Fibroblast of skin of left quadriceps (primary cell): ENCODE measurements around the gene PRSS57.
"Not testable (repeated sequence)": the region's sequence is repeated elsewhere in the genome, so short reads cannot be mapped to it uniquely, and the experiment has no call there.

Experiments
- DNase-seq, 2 experiments: peaks; one replicate each; pipeline ENCODE4 v3.0.0-alpha.2; 2013; ENCODE audit warnings: low read depth in 2 of 2

Gene PRSS57

DNA sequence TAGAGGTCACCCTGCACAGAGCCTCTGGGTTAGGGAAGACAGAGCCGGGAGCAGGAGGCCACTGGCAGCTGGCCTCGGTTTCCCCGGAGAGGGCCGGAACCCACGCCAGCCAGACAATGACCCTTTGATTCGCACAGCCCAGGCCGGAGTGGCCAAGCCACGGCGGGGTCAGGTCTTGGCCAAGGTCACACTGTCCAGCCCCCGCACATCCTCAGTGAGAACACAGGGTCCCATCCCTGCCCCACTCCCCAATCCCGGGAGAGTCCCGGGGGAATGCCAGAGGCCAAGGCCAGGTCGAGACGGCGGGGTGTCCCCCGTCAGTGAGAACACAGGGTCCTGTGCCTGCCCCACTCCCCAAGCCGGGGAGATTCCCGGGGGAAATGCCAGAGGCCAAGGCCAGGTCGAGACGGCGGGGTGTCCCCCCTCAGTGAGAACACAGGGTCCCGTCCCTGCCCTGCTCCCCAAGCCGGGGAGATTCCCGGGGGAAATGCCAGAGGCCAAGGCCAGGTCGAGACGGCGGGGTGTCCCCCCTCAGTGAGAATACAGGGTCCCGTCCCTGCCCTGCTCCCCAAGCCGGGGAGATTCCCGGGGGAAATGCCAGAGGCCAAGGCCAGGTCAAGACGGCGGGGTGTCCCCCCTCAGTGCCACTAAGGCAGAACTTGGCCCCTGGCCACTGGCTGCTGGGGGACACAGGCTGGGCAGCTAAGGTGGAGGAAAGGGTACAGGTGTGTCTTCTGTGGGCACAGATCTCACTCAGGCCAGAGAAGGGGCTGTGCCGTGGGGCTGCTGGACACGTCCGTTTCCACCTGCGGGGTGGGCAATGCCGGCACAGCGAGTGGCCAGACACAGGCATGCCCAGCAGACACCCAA lies 20.7 kb downstream of the PRSS57 start:
- DNase-seq, result no peak

DNA sequence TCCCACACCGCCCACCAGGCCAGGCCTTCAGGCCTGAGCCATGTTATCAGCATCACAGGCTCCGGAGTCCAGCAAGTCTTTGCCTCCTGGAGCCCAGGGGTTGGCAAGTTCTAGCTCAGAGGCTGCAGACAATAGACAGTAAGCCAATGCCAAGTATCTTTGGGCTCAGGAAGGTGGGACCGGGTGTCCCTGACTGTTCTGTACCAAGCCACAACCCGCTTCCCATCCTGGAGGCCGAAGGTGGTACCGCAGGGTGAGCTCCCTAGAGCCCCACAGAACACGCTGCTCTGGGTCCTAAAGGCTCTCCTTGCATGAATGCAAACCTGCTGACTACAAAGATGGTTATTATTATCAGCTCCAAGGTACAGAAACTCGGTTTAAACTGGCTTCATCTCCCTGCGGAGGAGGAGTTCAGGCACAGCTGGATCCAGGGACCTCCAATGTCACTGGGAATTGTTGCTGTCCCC lies 24.6 kb downstream of the PRSS57 start:
- no peak for DNase-seq

DNA sequence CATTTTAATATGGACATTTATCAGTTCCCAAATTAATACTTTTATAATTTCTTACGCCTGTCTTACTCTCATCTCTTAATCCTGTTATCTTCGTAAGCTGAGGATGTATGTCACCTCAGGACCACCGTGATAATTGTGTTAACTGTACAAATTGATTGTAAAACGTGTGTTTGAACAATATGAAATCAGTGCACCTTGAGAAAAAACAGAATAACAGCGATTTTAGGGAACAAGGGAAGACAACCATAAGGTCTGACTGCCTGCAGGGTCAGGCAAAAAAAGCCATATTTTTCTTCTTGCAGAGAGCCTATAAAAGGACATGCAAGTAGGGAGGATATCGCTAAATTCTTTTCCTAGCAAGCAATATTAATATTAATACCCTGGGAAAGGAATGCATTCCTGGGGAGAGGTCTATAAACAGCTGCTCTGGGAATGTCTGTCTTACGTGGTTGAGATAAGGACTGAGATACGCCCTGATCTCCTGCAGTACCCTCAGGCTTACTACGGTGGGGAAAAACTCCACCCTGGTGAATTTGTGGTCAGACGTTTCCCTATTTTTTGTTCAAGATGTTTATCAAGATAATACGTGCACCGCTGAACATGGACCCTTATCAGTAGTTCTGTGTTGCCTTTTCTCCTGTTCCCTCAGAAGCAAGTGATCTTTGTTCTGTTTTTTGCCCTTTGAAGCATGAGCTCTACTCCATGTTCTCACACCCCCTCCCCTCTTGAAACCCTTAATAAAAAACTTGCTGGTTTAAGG lies 26.4 kb downstream of the PRSS57 start:
- not testable (repeated sequence) for DNase-seq

DNA sequence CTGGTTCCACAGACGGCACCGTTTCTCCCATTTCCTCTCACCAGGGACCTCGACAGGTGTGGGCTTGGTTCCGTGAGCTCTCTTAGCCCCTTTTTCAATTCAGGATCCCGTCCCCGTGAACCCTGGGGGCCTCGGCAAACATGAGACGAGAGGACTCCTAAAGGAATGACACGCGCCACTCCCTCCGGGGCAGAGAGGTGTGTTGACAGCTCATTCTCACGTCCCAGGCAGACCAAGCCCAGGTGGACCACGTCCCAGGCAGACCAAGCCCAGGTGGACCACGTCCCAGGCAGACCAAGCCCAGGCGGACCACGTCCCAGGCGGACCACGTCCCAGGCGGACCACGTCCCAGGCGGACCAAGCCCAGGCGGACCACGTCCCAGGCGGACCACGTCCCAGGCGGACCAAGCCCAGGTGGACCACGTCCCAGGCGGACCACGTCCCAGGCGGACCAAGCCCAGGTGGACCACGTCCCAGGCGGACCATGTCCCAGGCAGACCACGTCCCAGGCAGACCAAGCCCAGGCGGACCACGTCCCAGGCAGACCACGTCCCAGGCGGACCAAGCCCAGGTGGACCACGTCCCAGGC lies 28.2 kb downstream of the PRSS57 start:
- DNase-seq, result not testable (repeated sequence)

DNA sequence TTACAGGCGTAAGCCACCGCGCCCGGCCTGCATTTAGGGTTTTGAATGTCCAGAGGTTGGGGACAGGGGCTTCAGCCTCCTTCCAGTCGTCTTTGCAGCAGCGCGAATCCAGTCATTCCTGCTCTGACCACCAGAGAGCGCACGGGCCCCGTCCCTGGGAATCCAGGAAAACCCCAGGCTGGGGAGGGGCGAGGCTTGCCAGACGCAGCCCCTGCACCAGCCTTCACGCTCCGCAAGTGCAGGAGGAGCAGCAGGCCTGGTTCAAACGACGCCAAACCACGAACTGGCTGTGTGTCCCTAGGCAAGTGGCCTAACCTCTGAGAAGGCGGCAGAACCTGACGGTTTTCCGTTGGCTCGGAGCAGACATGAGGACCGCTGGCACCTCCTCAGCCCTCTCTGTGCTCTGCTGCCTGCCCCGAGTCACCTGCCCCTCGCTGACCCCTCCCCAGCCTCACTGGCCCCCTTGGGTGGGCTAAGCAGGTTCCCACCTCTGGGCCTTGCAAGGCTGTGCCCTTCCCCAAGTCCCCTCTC lies 30.3 kb downstream of the PRSS57 start:
- DNase-seq, result peak; percentile 37 to 45

DNA sequence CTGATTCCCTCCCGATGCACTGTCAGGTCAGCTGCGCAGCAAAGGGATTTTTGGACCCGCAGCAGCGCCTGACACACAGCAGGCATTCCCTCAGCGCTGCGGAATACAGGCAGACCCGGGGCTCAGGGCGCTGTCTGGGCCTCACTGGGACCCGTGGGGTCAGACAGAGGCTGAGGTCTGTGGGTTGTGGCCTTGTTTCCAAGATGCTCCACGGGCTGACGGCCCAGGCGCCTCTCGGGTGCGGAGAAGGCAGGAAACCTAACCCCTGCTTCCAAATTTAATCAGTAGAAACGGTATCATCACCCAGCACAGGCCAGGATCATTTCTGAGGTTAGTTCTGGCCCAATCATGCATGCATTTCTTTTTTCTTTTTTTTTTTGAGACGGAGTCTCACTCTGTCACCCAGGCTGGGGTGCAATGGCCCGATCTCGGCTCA lies 31.6 kb downstream of the PRSS57 start:
- DNase-seq, result no peak

DNA sequence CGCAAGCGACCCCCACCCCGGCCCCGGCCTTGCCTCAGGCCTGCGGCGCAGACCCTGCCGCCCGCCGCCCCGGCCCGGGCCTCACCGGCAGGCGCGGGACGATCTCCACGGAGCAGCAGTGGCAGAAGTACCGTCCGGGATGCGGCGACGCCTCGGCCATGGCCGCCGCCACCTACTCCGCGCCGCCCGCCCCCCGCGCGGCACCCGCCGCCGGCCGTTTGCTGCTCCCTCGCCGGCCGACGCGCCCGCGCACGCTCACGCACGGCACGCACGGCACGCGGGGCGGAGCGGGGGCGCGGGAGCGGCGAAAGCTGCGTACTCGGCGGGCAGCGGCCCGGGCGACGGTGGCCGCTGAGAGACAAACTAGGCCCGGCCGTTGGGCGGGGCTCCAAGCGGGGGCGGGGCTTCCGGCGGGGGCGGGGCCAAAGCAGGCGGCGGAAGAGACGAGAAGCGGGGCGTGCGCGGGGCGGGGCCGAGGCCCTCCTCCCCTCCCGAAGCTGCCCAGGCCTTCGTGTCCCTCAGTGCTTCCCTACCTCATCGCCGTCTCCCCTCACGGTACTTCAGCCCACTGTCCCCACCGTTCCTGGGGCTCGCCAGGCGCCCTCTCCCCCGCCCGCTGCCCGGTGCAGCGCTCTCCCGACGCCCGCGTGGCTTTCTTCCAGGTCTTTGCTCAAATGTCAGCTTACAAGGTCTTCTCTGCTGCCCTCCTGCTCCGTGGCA lies 32.1 kb downstream of the PRSS57 start, which contains the start of gene RNF126:
TSS of gene RNF126 (minus strand) at position 253 of the 720 bp plus-strand sequence. CDS start at position 160, 93 bp downstream.
- peak; percentile 86 to 87 for DNase-seq

DNA sequence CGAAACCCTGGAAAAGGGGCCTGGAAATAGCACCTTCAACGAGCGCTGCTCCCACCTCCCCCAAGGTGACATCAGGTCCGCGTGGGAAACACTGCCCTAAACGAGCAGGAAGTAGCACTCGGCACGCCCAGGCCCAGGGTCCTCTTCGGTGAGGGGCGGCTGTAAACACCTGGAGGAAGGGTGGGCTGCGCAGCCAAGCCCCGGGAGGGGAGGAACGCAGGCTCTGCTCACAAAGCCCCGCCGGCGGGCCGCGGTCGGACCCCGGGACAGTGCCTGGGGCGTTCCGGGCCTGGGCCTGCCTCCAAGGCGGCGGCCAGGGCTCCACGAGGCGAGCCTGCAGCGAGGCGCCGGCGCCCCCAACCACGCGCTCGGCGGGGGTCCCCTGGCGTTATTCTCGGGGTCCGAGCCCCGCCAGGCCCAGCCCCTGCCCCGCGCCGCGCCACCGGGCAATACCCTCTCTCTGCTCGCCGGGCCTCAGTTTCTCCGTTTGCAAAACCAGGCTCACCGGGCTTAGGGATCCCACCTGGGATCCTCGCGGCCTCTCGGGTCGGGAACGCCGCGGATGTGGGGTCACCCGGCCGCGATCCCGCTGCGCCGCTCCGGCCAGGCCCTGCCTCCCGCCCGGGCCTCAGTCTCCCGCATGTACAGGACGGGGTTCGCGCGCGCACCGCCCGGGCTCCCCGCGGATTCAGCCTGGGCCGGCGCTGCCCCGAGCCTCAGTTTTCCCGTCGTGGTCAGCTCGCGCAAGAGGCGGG lies 32.9 kb downstream of the PRSS57 start:
- no peak for DNase-seq

DNA sequence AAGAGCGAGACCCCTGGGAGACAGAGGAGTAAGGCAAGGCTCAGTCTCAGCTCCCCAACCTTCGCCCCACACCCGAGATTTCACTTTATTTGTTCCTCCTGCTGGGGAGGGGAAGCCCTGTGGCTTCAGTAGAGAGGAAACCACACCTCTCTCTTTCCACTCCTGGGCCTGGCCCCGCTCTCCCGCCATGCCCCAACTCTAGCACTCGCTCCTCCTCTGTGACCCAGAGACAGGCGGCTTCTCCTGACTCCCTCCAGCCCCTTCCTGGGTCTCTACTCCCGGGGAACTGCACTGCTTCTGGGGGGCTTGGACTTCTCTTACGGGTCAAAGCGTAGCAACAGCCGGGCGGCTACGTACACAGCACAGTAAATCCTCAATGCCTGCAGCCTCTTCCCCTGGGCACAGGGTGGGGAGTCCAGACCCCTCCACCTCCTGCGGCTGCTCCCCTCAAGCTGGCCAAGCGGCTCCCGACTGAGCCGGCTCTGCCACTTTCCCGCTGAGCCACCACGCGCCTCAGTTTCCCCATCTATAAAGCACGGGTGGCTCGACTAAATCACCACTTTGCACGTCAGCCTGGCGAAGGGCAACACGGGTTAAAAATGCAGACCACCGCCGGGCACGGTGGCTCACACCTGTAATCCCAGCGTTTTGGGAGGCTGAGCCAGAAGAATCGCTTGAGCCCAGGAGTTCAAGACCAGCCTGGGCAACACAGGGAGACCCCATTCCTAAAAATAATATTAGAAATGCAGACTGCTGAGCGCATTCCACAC lies 33.6 kb downstream of the PRSS57 start:
- no peak for DNase-seq

DNA sequence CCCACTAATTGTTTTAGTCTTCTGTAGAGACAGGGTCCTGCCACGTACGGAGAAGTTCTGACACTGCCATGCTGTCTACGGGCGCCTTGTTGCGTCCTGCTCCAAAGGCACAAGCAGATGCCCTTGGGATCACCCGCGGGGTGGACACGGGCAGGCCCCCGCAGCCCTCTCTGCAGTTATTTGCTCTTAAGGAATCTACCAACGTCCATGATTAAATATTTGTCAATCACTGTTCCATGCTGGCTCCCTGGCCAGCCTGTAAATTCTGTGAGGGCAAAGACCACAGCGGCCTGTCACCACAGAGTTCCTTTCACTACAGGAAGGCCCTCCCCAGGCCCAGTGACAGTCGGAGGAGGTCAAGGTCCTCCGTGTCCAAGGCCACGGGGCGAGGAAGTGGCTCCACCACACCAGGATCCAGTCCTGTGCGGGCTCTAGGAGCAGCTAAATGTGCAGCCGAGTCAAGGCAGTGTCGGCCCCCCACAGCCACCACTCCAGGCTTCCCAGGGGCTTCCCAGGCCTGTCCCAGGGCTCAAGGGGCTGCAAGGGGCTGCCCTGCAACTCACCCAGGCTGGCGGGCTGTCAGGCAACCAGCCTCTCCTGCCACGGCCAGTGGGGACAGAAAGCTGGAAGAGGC lies 34.3 kb downstream of the PRSS57 start:
- DNase-seq, result no peak

DNA sequence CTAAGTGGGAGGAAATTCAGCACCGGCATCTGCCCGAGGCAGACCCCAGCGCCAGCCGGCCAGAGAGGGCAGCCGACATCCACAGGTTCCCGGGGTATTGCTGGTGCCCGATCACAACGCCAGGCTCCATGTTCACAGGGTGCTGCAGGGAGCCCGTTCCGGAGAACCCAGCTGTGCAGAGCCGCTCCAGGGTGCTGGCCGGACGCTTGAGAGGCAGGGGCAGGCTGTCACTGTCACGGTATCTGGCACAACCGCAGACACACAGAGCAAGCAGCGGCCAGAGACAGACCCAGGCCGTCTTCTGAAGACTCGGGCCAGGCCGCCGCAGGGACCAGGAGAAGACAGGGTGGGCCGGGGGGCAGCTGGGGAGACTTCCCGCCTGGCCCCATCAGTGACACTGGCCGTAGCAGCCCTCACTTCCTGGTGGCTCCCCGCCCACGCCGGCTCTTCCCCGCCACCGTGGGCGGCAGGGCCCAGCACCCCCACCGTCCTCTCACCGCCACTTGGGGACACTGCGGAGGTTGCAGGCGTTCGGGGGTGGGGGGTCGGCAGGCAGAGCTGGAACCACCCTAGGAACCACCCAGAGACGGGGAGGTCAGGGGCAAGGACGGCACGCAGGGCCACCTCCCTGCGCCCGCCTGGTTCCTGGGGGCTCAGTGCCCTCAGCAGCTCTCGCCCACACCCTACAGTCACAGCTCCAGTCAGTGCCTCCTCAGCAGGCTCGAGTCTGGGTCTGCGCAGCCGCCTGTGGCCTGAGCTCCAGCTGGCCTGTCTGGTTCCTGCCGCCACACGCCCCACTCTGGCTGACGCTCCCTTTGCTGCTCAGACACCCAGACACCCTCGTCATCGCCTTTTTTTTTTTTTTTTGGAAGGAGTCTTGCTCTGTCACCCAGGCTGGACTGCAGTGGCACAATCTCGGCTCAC lies 36.1 kb downstream of the PRSS57 start:
- DNase-seq, result no peak

DNA sequence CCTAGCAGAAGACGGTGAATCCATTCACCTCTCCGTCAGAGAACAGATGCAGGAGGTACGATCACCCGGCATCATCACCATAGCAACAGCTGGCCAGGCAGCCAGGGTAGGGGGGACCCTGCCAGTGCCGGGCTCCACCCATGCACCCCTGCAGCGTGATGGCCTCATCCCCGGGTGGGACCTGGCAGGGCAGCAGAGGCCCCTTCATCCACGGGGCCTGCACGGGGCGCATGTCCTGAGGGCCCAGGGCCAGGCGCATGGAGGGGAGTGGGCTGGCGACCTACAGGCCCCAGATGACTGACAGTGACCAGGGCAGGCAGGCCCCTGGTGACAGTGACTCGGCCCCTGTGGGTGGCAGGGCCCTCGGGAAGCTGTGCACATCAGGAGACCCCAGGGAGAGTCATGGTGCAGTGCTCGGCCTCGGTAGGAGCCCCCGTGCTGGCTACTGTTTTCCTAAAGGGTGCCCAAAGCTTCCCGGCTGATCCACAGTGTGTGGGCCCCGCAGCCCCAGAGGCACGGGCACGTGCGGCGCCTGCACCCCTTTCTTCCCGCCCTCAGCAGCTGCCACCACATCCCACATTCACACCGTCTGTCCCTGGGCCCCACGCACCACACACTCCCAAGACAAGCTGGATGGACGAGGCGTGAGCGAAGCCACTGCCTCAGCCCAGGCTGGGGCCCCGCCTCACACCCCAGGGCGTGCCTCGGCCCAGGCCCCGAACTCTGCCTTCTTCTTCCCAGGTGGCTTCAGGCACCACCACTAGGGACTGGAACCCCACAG lies 37.0 kb downstream of the PRSS57 start:
- no peak for DNase-seq

DNA sequence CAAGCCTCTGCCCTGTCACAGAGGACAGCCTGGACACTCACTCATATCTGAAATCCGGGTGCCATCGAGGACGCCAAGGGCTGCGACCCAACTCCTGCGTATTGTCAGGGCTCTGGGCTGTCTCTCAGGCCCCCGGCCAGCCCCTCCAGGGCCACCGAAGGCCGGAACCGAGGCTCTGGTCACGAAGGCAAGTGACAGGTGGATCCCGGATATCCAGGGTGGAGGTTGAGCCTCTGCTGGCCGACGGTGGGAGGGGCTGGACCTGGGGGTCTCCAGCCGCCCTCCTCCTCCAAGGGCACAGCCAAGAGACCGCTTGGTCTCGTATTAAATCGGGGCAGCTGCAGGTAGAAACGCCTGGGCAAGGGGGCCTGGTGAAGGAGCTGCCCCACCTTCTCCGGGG lies 37.6 kb downstream of the PRSS57 start:
- no peak for DNase-seq

DNA sequence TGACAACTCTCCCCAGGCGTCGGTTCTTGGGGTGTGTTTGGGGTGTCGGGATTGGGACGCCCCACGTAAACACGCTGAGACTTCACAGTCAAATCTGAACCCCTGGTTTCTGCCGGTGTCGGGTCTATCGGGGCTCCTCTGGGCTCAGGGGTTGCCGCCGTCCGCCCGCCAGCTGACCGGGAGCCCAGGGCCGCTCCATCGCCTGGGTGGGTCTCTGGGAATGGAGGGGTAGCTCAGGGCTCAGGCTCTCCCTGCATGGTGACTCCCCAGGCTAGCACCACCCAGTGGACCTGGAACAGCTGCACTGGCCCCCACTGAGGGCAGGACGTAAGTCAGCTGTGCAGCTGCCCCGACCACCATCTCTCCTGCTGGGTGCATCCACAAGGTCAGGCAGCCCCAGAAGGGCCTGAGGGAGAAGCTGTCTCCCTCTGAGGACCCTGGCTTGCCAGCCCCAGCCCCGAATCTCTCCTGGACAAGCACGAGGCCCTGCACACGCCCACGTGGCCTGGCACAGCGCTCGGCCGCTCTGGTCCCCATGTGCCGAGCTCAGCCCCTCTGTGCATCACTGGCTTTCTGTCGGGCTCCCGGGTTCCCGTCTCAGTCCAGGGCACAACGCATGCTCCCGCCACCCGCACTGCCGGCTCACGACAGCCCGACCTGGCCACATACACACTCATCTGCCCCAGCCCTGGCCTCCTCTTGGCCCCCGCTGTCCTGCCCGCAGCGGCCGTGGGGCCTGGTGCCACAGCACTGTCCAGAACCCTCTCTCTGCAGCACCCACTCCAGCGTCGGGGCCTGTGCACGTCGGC lies 38.3 kb downstream of the PRSS57 start:
- no peak for DNase-seq

DNA sequence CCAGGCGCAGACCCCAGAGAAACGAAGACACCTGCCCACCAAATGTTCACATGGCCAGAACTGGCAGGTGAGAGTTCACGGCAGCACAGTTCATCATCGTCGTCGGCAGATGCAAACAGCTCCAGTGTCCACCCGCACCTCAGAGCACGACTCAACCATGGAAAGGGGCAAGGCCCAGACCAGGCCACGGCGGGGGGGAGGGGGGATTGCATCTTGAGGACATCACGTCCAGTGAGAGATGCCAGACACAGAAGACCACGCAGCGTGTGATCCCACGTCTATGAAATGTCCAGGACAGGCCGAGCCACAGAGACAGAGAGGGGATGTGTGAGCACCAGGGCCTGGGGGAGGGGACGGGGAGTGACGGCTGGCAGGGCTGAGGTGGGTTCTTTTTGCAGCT lies 39.6 kb downstream of the PRSS57 start:
- no peak for DNase-seq

DNA sequence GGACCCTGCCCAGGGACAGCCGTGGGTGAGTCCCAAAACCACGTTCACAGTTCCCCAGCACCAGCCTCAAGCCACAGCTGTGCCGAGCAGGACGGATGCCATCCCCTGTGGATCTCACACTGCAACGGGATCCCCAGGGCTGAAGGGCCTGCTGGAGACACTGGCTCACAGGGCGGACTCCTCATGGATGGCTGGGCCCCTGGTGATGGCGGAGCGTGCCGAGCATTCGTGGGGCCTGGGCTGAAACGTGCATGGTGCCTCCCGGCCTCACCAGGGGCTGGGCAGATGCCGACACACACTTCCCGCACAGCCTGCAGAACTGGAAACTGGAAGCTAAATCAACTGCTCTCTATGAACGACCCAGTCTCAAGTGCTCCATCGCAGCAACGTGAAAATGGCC lies 41.8 kb downstream of the PRSS57 start:
- DNase-seq, result no peak
